GM08714 (cell line): Measurements from ENCODE around the gene RHOT2.

ENCODE experiments used
- H3K4me3 ChIP-seq: fragments of 200-500 bp; sonication (Bioruptor generic); 2 replicates; pipeline ENCODE4 v1.5.1; 2014; ENCODE audit warnings: mild to moderate bottlenecking, low read length, inconsistent platforms
- ZNF274 ChIP-seq: IDR thresholded peaks from 2 replicates; pipeline ENCODE4 v1.6.1; 2012; ENCODE audit warnings: mild to moderate bottlenecking, low read depth, low read length

The RHOT2 gene

GRCh38 chr16:674968-675883 is 7.3 kb downstream of the RHOT2 start, which contains the start of gene RHBDL1:
Gene RHBDL1, plus strand, starts transcription at chr16:675671. Its CDS starts 120 bp downstream, at chr16:675791.
- no peak for TF ChIP-seq ZNF274
- H3K4me3 ChIP-seq = no peak within 1 kb of the TSS

- no peak for TF ChIP-seq ZNF274
- no peak overlapping the region for H3K4me3 ChIP-seq
Observed at GRCh38 chr16:675884-676564, 8.1 kb downstream of the RHOT2 start.

DNA sequence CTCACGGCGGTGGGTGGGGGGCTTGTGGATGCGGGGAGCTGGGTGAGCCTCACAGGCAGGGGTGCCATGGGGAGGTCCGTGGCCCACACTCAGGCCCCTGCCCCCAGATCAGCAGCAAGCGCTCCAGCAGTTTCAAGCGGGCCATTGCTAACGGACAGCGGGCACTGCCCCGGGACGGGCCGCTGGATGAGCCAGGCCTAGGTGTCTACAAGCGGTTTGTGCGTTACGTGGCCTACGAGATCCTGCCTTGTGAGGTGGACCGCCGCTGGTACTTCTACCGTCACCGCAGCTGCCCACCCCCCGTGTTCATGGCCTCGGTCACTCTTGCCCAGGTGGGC is 8.6 kb downstream of the RHOT2 start:
- no peak overlapping the region for H3K4me3 ChIP-seq
- no peak for TF ChIP-seq ZNF274

DNA sequence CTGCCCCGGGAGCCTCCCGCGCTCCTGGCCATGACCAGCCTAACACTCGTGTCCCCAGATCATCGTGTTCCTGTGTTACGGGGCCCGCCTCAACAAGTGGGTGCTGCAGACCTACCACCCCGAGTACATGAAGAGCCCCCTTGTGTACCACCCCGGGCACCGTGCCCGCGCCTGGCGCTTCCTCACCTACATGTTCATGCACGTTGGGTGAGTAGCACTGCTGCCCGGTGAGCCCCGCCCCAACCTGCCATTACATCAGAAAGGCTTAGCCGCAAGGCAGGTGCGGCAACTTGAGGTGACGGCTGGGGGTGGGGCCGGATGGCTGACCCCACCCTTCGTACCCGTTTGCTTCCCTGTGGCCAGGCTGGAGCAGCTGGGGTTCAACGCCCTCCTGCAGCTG is 9.0 kb downstream of the RHOT2 start:
- TF ChIP-seq ZNF274 = no peak
- no peak overlapping the region for H3K4me3 ChIP-seq

- H3K4me3 ChIP-seq = no peak overlapping the region
- no peak for TF ChIP-seq ZNF274
Observed at GRCh38 chr16:677316-678190, 9.6 kb downstream of the RHOT2 start.

- TF ChIP-seq ZNF274 = no peak
Observed at GRCh38 chr16:678209-678857, 10.4 kb downstream of the RHOT2 start.

DNA sequence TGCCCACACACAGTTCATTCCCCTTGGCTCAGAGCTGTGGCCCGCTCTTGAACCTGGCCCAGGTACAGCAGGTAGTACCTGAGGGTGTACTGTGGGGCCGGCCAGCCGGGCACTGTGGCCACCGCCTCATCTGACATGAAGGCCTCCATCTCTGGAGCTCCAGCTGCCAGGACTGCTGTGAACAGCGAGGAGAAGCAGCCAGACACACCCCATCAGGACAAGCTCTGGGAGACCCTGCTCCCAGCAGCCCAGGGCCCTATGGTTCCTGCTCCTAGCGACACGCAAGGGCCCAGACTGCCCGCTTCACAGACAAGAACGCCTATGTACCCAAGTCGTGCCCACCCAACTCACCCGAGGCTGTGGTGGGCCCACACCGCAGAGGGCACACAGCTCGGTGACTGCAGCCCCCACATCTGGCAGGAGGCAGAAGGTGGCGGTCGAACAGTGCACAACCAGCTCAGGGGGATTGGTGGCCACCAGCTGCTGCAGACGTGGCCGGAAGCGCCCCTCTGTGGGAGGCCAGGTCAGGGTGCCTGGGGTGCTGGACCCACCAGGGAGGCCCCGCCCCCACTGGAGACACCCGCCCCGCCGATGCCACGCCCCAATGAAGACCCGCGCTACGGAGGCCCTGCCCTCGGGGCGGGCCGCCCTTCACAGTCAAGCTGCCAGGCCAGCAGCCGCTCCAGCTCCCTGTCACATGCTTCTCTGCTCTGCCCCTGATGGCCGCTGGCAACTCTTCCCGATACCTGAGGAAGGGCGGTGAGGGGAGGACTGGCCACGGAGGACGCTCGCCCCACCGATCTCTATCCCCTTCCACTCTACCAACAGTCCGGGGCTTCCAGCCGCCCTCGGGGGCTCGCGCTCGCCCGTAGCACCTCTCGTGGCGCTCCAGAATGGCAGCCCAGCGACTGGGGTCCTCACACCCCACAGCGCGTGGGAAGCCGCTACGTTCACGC is 11.2 kb downstream of the RHOT2 start:
- no peak for TF ChIP-seq ZNF274
- peak overlapping the region; percentile 47; the same call in 1 of the 2 replicates for H3K4me3 ChIP-seq

More at GRCh38 chr16:678209-678857, 10.4 kb downstream of the RHOT2 start:
- no peak overlapping the region for H3K4me3 ChIP-seq

DNA sequence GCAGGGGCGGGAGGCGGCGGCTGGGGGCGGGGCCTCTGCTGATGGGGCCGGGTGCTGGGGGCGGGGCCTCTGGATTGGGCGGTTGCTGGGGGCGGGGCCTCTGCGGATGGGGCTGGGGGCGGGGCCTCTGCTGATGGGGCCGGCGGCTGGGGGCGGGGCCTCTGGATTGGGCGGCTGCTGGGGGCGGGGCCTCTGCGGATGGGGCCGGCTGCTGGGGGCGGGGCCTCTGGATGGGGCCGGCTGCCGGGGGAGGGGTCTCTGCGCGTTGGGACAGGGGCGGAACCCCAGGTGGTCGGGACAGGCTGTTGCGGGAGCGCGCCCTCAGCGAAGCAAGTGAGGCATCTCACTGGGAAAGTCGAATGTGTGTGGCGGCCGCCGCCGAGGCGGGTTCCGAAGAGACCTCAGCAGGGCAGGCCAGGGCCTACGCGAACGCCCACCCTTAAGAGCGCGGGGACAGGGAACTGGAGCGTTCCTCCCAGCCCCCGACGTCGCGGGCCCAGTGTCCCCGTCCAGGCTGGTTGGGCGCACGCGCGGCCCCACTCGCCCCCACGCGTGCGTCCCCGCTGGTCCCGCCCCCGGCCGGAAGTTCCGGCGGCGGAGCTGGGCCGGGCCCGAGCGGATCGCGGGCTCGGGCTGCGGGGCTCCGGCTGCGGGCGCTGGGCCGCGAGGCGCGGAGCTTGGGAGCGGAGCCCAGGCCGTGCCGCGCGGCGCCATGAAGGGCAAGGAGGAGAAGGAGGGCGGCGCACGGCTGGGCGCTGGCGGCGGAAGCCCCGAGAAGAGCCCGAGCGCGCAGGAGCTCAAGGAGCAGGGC is 12.1 kb downstream of the RHOT2 start, which contains the start of gene STUB1:
TSS of gene STUB1 (plus strand) at position 597 of the 811 bp plus-strand sequence. CDS start at position 713, 116 bp downstream.
- peak within 1 kb of the TSS; percentile 95 for H3K4me3 ChIP-seq
- TF ChIP-seq ZNF274 = no peak

GRCh38 chr16:680625-680945 is 12.7 kb downstream of the RHOT2 start:
- no peak for TF ChIP-seq ZNF274
- H3K4me3 ChIP-seq = peak overlapping the region; percentile 95

GRCh38 chr16:680967-681745 is 13.2 kb downstream of the RHOT2 start:
- TF ChIP-seq ZNF274 = no peak
- H3K4me3 ChIP-seq = peak overlapping the region; percentile 95
